ENCODE data around the gene PPIL6.

GRCh38 chr6:109455437-109456110 is 15.1 kb upstream of the PPIL6 start, which contains the start of gene MICAL1:
- TF ChIP-seq CTCF (conservative IDR thresholded peaks at IDR 0.05; ENCODE audit: low read depth, low read length) (no peak), EZH2phosphoT487 (IDR thresholded peaks at IDR 0.05; ENCODE audit: borderline replicate concordance, low read length) (no peak), EZH2 (IDR thresholded peaks at IDR 0.05; ENCODE audit: low read length, unreplicated experiment) (no peak)
